Measurements from ENCODE around the gene TMBIM1.

DNA sequence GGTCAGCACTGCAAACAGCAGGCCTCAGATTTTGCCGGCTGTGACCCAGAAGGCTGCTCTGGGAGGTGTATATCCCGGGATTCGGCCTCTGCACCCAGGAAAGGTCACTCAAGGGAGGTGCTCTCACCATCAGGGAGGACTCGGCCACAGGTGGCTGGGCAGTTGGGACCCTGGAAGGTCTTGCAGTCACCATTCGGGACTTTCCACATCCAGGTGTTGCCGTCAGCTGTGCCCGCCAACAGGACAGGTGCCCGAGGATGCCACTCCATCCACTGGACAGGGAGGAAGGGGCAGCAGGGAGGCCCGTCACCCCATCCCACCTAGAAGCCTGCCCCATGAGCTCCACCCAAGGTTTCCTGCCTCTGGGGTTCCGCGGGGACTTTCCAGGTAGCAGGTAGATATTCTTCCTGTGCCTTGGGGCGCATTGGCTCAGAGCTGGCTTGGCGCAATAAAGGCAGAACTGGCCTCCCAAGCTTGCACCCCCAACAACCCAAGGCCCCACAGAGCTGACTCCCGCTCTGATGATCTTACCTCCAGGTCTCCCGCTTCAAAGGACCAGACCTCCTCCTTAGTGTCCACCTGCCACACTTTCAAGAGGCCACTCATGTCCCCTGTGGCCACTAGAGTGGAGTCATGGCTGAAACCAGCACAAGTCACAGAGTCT lies 25.9 kb downstream of the TMBIM1 start:
- no peak for TF ChIP-seq EZH2 (IDR thresholded peaks at IDR 0.05; ENCODE audit: borderline replicate concordance, low read length)
- TF ChIP-seq CTCF (IDR thresholded peaks at IDR 0.05; ENCODE audit: low read length) = no peak
